ENCODE results near the gene CDH4.

- TF ChIP-seq CTCF (IDR thresholded peaks at IDR 0.05; ENCODE audit: borderline replicate concordance, extremely low read depth, low read length, poor library complexity, severe bottlenecking) (no peak), EZH2 (IDR thresholded peaks at IDR 0.05; ENCODE audit: borderline replicate concordance, low read depth, low read length, severe bottlenecking) (no peak)
These were observed 673.6 kb downstream of the CDH4 start for GRCh38 chr20:61925555-61926252.
